PC-3 (cell line): ENCODE measurements around the gene TEX36.

Source experiments
- EZH2 ChIP-seq: fragments of 300-600 bp; sonication (generic); IDR thresholded peaks from one replicate; pipeline ENCODE4 v1.6.1; 2017; ENCODE audit warnings: antibody characterized with exemption, mild to moderate bottlenecking, low read length; ENCODE audit not compliant: unreplicated experiment
- EZH2phosphoT487 ChIP-seq: fragments of 300-600 bp; sonication (generic); IDR thresholded peaks from 2 replicates; pipeline ENCODE4 v1.6.1; 2018; ENCODE audit warnings: mild to moderate bottlenecking, antibody characterized with exemption, low read length, borderline replicate concordance
- TF ChIP-seq, protein P1 (sequence below): fragments of 300-600 bp; sonication (generic); conservative IDR thresholded peaks from 2 replicates; pipeline ENCODE4 v1.5.1; 2017; ENCODE audit warnings: antibody characterized with exemption, low read depth, mild to moderate bottlenecking, low read length

- TF ChIP-seq, protein P1, sequence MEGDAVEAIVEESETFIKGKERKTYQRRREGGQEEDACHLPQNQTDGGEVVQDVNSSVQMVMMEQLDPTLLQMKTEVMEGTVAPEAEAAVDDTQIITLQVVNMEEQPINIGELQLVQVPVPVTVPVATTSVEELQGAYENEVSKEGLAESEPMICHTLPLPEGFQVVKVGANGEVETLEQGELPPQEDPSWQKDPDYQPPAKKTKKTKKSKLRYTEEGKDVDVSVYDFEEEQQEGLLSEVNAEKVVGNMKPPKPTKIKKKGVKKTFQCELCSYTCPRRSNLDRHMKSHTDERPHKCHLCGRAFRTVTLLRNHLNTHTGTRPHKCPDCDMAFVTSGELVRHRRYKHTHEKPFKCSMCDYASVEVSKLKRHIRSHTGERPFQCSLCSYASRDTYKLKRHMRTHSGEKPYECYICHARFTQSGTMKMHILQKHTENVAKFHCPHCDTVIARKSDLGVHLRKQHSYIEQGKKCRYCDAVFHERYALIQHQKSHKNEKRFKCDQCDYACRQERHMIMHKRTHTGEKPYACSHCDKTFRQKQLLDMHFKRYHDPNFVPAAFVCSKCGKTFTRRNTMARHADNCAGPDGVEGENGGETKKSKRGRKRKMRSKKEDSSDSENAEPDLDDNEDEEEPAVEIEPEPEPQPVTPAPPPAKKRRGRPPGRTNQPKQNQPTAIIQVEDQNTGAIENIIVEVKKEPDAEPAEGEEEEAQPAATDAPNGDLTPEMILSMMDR: no peak
- no peak for TF ChIP-seq EZH2
- no peak for TF ChIP-seq EZH2phosphoT487
Observed at GRCh38 chr10:125606414-125607010, 76.5 kb downstream of the TEX36 start.
